H1 (cell line): ENCODE measurements around the gene CP. TPM values are rescaled to one million over a fixed set of nuclear protein-coding genes. Genes with fewer than 3 reads are reported as not detected.
A peak's percentile ranks its signal among the peaks of the same experiment; 100 is the strongest.

Source experiments
- ASH2L ChIP-seq: fragments of 200-600, 300-600 bp; sonication (generic); IDR thresholded peaks from one replicate; pipeline ENCODE4 v1.7.1; 2017; ENCODE audit warnings: low read length
- FOSL1 ChIP-seq: IDR thresholded peaks from 2 replicates; pipeline ENCODE4 v1.6.1; 2011; ENCODE audit warnings: mild to moderate bottlenecking, low read depth, low read length, moderate library complexity; ENCODE audit not compliant: insufficient read depth
- HDAC6 ChIP-seq: IDR thresholded peaks from one replicate; pipeline ENCODE4 v1.7.1; 2012; ENCODE audit warnings: low read depth, mild to moderate bottlenecking, inconsistent platforms, low read length, moderate library complexity
- KDM4A ChIP-seq: IDR thresholded peaks from one replicate; pipeline ENCODE4 v1.7.1; 2012; ENCODE audit warnings: low read depth, mild to moderate bottlenecking, moderate library complexity, low read length, inconsistent platforms; ENCODE audit not compliant: severe bottlenecking
- PHF8 ChIP-seq: fragments of 200-600 bp; sonication (generic); conservative IDR thresholded peaks from 2 replicates; pipeline ENCODE4 v1.7.1; 2012; ENCODE audit warnings: low read depth, mild to moderate bottlenecking, inconsistent platforms, low read length, moderate library complexity
- POLR2AphosphoS5 ChIP-seq: IDR thresholded peaks from 2 replicates; pipeline ENCODE4 v1.6.1; 2011; ENCODE audit warnings: low read depth, low read length
- POU5F1 ChIP-seq: IDR thresholded peaks from 2 replicates; pipeline ENCODE4 v1.6.1; 2011; ENCODE audit warnings: low read depth, mild to moderate bottlenecking, low read length, moderate library complexity
- polyA plus RNA-seq, 7 experiments: library from polyadenylated mRNA; depleted of rRNA in 3 of 7; stranded (reverse) in 5 of 7; unstranded in 2 of 7; fragments of >200 nt in 5 of 7; fragments of 200-250 nt in 2 of 7; gene quantifications; 1 replicate in 5 of 7; 2 replicates in 1 of 7; 4 replicates in 1 of 7; pipeline versions ENCODE4 v1.2.1 to v1.2.3, GENCODE V29; 2011 to 2013; ENCODE audit warnings: missing spikeins in 2 of 7, mixed read lengths in 2 of 7
- total RNA-seq: library from RNA; stranded (reverse); fragmentation: NEBNext Ultra II Directional; extraction: Animal tissue kit (Norgen Biotek cat#: 25700); gene quantifications from 2 replicates; pipeline ENCODE4 v1.2.1, GENCODE V29; 2021
- TF ChIP-seq, protein P1 (sequence below): fragments of 300-600 bp; sonication (generic); IDR thresholded peaks from 2 replicates; pipeline ENCODE4 v1.7.1; 2012; ENCODE audit warnings: low read length, moderate library complexity, mild to moderate bottlenecking, inconsistent platforms; ENCODE audit not compliant: insufficient replicate concordance
- TF ChIP-seq, protein P2 (sequence below): IDR thresholded peaks from 2 replicates; pipeline ENCODE4 v1.6.1; 2012; ENCODE audit warnings: inconsistent platforms
- TF ChIP-seq, protein P3 (sequence below): IDR thresholded peaks from 2 replicates; pipeline ENCODE4 v1.6.1; 2012; ENCODE audit warnings: low read length, inconsistent platforms

Gene CP
- total and polyA plus RNA-seq, 2 of the 8 experiments (the other 6 are each of a cell fraction or from before 2014, with no cell fraction given), result 0.32 to 2.6 TPM

DNA sequence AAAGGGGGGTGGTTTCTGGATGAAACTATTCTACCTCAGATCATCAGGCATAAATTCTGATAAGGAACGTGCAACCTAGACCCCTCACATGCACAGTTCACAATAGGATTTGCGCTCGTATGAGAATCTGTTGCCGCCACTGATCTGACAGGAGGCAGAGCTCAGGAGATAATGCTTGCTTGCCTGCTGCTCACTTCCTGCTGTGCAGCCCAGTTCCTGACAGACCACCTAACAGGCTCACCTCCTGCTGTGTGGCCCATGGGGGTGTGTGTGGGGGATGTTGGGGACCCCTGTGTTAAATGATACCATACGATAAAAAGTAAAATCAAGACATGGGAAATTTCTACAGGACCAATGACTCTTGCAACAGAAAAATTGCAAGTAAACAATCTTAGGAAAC is 24.0 kb downstream of the CP start (continued):
- TF ChIP-seq, protein P1, sequence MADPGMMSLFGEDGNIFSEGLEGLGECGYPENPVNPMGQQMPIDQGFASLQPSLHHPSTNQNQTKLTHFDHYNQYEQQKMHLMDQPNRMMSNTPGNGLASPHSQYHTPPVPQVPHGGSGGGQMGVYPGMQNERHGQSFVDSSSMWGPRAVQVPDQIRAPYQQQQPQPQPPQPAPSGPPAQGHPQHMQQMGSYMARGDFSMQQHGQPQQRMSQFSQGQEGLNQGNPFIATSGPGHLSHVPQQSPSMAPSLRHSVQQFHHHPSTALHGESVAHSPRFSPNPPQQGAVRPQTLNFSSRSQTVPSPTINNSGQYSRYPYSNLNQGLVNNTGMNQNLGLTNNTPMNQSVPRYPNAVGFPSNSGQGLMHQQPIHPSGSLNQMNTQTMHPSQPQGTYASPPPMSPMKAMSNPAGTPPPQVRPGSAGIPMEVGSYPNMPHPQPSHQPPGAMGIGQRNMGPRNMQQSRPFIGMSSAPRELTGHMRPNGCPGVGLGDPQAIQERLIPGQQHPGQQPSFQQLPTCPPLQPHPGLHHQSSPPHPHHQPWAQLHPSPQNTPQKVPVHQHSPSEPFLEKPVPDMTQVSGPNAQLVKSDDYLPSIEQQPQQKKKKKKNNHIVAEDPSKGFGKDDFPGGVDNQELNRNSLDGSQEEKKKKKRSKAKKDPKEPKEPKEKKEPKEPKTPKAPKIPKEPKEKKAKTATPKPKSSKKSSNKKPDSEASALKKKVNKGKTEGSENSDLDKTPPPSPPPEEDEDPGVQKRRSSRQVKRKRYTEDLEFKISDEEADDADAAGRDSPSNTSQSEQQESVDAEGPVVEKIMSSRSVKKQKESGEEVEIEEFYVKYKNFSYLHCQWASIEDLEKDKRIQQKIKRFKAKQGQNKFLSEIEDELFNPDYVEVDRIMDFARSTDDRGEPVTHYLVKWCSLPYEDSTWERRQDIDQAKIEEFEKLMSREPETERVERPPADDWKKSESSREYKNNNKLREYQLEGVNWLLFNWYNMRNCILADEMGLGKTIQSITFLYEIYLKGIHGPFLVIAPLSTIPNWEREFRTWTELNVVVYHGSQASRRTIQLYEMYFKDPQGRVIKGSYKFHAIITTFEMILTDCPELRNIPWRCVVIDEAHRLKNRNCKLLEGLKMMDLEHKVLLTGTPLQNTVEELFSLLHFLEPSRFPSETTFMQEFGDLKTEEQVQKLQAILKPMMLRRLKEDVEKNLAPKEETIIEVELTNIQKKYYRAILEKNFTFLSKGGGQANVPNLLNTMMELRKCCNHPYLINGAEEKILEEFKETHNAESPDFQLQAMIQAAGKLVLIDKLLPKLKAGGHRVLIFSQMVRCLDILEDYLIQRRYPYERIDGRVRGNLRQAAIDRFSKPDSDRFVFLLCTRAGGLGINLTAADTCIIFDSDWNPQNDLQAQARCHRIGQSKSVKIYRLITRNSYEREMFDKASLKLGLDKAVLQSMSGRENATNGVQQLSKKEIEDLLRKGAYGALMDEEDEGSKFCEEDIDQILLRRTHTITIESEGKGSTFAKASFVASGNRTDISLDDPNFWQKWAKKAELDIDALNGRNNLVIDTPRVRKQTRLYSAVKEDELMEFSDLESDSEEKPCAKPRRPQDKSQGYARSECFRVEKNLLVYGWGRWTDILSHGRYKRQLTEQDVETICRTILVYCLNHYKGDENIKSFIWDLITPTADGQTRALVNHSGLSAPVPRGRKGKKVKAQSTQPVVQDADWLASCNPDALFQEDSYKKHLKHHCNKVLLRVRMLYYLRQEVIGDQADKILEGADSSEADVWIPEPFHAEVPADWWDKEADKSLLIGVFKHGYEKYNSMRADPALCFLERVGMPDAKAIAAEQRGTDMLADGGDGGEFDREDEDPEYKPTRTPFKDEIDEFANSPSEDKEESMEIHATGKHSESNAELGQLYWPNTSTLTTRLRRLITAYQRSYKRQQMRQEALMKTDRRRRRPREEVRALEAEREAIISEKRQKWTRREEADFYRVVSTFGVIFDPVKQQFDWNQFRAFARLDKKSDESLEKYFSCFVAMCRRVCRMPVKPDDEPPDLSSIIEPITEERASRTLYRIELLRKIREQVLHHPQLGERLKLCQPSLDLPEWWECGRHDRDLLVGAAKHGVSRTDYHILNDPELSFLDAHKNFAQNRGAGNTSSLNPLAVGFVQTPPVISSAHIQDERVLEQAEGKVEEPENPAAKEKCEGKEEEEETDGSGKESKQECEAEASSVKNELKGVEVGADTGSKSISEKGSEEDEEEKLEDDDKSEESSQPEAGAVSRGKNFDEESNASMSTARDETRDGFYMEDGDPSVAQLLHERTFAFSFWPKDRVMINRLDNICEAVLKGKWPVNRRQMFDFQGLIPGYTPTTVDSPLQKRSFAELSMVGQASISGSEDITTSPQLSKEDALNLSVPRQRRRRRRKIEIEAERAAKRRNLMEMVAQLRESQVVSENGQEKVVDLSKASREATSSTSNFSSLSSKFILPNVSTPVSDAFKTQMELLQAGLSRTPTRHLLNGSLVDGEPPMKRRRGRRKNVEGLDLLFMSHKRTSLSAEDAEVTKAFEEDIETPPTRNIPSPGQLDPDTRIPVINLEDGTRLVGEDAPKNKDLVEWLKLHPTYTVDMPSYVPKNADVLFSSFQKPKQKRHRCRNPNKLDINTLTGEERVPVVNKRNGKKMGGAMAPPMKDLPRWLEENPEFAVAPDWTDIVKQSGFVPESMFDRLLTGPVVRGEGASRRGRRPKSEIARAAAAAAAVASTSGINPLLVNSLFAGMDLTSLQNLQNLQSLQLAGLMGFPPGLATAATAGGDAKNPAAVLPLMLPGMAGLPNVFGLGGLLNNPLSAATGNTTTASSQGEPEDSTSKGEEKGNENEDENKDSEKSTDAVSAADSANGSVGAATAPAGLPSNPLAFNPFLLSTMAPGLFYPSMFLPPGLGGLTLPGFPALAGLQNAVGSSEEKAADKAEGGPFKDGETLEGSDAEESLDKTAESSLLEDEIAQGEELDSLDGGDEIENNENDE, result no peak
- TF ChIP-seq ASH2L (no peak), PHF8 (no peak), KDM4A (no peak), POLR2AphosphoS5 (peak; percentile 91), FOSL1 (no peak), POU5F1 (no peak), HDAC6 (no peak)
- TF ChIP-seq, protein P2, sequence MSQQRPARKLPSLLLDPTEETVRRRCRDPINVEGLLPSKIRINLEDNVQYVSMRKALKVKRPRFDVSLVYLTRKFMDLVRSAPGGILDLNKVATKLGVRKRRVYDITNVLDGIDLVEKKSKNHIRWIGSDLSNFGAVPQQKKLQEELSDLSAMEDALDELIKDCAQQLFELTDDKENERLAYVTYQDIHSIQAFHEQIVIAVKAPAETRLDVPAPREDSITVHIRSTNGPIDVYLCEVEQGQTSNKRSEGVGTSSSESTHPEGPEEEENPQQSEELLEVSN, result no peak
- TF ChIP-seq, protein P3, sequence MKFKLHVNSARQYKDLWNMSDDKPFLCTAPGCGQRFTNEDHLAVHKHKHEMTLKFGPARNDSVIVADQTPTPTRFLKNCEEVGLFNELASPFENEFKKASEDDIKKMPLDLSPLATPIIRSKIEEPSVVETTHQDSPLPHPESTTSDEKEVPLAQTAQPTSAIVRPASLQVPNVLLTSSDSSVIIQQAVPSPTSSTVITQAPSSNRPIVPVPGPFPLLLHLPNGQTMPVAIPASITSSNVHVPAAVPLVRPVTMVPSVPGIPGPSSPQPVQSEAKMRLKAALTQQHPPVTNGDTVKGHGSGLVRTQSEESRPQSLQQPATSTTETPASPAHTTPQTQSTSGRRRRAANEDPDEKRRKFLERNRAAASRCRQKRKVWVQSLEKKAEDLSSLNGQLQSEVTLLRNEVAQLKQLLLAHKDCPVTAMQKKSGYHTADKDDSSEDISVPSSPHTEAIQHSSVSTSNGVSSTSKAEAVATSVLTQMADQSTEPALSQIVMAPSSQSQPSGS, result no peak
